ENCODE results near the gene TRAF2. TPM values are rescaled to one million over a fixed set of nuclear protein-coding genes. Genes with fewer than 3 reads are reported as not detected.

The TRAF2 gene
- total and polyA plus RNA-seq, 2 of the 4 experiments (the other 2 are of a cell fraction), result 6.6 to 12.0 TPM

DNA sequence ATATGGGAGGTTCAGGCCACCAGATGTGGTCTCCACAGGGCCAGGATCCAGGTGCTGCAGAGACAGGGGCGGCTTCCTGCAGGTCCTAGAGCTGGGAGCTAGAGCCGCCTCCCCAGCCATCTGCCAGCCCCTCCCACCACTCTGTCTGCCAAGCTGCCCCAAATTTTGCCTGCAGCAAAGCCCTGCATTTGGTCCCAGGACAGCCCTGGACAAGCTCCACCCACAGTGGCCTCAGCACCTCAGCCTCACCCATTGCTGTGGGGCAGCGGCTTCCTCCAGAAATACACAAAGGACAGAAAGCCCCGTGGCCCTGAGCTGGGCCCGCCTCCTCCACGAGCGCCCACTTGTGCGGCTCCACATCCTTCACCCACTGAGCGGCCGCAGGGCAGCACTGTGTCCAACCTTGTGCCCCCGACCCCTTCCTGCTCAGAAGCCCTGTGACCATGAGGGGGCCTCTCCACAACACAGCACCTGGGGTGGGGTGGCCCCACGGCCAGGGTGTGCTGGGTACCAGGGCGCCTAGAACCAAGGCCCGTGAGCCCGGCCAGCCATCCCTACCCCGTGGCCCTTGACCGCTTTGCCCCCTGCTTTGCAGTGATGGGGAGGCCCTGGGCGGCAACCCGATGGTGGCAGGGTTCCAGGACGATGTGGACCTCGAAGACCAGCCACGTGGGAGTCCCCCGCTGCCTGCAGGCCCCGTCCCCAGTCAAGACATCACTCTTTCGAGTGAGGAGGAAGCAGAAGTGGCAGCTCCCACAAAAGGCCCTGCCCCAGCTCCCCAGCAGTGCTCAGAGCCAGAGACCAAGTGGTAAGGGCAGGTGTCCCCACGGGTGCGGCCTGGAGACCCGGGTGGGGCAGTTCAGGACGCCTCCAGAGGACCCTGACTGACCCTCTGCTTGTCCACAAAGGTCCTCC, 47.7 kb upstream of the TRAF2 start (continued):
- TF ChIP-seq FOS (IDR thresholded peaks at IDR 0.05; ENCODE audit: low read depth, low read length), result no peak

DNA sequence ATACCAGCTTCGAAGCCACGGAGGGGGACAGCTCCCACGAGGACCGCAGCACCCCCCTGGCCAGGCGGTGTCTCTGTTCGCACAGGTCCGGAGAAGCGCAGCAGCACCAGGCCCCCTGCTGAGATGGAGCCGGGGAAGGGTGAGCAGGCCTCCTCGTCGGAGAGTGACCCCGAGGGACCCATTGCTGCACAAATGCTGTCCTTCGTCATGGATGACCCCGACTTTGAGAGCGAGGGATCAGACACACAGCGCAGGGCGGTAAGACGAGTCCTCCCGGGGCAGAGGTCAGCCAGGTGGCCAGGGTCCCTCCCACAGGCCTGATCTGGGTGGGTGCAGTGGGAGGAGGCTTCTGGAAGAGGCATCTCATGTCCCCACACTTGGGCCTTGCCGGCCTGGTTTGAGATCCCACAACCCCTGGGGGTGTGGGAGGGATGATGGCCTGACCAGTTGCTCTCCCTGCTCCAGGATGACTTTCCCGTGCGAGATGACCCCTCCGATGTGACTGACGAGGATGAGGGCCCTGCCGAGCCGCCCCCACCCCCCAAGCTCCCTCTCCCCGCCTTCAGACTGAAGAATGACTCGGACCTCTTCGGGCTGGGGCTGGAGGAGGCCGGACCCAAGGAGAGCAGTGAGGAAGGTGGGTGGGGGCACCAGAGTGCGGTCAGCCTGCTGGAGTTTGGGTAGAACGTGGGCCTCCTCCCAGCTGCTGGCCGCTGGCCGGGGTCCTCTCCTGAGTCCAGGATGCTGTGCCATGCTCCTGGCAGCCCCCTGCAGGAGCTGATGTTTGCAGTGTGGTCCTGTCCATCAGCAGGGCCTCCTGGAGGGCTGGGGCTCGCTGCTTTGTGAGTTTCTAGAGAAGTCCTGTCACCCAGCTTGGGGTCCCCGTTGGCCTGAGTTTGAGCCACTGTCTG, 46.8 kb upstream of the TRAF2 start:
- no peak overlapping the region for H3K4ac ChIP-seq (ENCODE audit: low read depth, low read length)
- 80% methylated on average over 1 of the region's 36 CpGs; no CpG with 5 or more reads in 1 of the 2 experiments for WGBS, 2 experiments (ENCODE audit: extremely low coverage in 2 of 2, insufficient read length in 1 of 2)
- no peaks in the 10 kb centered on the region for H3K9me3 ChIP-seq (ENCODE audit: control insufficient read depth, insufficient read depth, low read length)
- no peak overlapping the region for H3K18ac ChIP-seq (ENCODE audit: low read depth, low read length)
- peaks cover 17% of the 10 kb centered on the region for H4K20me1 ChIP-seq (ENCODE audit: insufficient read depth, low read length)
- H3K23ac ChIP-seq (ENCODE audit: low read depth, low read length), result no peak overlapping the region
- H4K91ac ChIP-seq (ENCODE audit: insufficient read depth, low read depth, low read length), result no peak overlapping the region
- no peak overlapping the region for H4K5ac ChIP-seq (ENCODE audit: low read depth, low read length)
- POLR2A ChIA-PET (ENCODE audit: unreplicated experiment), result no interaction called here
- H2AK9ac ChIP-seq (replicated peaks; ENCODE audit: low read depth, low read length, poor library complexity), result no peak overlapping the region
- peaks cover 9% of the 10 kb centered on the region for H3K4me1 ChIP-seq (ENCODE audit: control insufficient read depth, insufficient read depth, low read length)
- H2BK120ac ChIP-seq (ENCODE audit: low read depth, low read length), result no peak overlapping the region
- H2AFZ ChIP-seq (replicated peaks; ENCODE audit: low read length, poor library complexity), result no peak overlapping the region
- in situ Hi-C loops (cut with MboI; ENCODE audit: low sequenced_read_pairs) (no loop called here), intact Hi-C loops (cut with micrococcal nuclease) (no loop called here), dilution Hi-C loops (cut with HindIII; ENCODE audit: low sequenced_read_pairs, unreplicated experiment) (no loop called here)
- H3K27me3 ChIP-seq (ENCODE audit: control insufficient read depth, insufficient read depth, low read length), result peaks cover 2% of the 10 kb centered on the region; the same call in 1 of the 2 replicates
- H3K27ac ChIP-seq (ENCODE audit: insufficient read depth, low read length), result no peak overlapping the region
- no peak overlapping the region for H2BK15ac ChIP-seq (ENCODE audit: low read depth, low read length)
- peaks cover 14% of the 10 kb centered on the region for H3K36me3 ChIP-seq (ENCODE audit: control insufficient read depth, insufficient read depth, low read length)
- no peak overlapping the region for H2BK20ac ChIP-seq (ENCODE audit: low read depth, low read length)
- no peak overlapping the region for H3K4me2 ChIP-seq (ENCODE audit: low read depth, low read length)
- no TSS peak for BruUV-seq (replicated peaks)
- H4K8ac ChIP-seq (ENCODE audit: low read depth in 2 of 2, low read length in 2 of 2), result no peak overlapping the region
- TF ChIP-seq, protein P1, sequence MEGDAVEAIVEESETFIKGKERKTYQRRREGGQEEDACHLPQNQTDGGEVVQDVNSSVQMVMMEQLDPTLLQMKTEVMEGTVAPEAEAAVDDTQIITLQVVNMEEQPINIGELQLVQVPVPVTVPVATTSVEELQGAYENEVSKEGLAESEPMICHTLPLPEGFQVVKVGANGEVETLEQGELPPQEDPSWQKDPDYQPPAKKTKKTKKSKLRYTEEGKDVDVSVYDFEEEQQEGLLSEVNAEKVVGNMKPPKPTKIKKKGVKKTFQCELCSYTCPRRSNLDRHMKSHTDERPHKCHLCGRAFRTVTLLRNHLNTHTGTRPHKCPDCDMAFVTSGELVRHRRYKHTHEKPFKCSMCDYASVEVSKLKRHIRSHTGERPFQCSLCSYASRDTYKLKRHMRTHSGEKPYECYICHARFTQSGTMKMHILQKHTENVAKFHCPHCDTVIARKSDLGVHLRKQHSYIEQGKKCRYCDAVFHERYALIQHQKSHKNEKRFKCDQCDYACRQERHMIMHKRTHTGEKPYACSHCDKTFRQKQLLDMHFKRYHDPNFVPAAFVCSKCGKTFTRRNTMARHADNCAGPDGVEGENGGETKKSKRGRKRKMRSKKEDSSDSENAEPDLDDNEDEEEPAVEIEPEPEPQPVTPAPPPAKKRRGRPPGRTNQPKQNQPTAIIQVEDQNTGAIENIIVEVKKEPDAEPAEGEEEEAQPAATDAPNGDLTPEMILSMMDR (conservative IDR thresholded peaks at IDR 0.05; ENCODE audit: low read depth, low read length), result no peak
- no peak for TF ChIP-seq MAZ (IDR thresholded peaks at IDR 0.05; ENCODE audit: borderline replicate concordance, low read depth, low read length)
- no peak for TF ChIP-seq NFE2L2 (IDR thresholded peaks at IDR 0.05; ENCODE audit: low read depth, low read length)
- H3K14ac ChIP-seq (replicated peaks; ENCODE audit: low read depth, low read length), result no peak overlapping the region
- H3K79me1 ChIP-seq (ENCODE audit: low read depth in 1 of 2, low read length in 2 of 2), result peaks cover 0 to 6% of the 10 kb centered on the region in 2 experiments; a peak in 1 of 4 replicates
- H2AK5ac ChIP-seq (ENCODE audit: low read depth, low read length), result no peak overlapping the region
- no peak overlapping the region for H3K9ac ChIP-seq (ENCODE audit: low read depth, low read length)
- H2BK5ac ChIP-seq (ENCODE audit: low read depth, low read length, poor library complexity, severe bottlenecking), result no peak overlapping the region
- ATAC-seq (ENCODE audit: low read depth) (no peak), DNase-seq (no peak)
- H3K4me3 ChIP-seq (ENCODE audit: insufficient read depth, low read depth, low read length), result no peak overlapping the region
- H3K9me1 ChIP-seq (ENCODE audit: insufficient read depth, low read length), result peaks cover 7% of the 10 kb centered on the region; the same call in 1 of the 2 replicates
- H3K56ac ChIP-seq (ENCODE audit: extremely low read depth, insufficient read depth, low read length), result no peak overlapping the region
- CTCF ChIA-PET, result no interaction called here
